Stimulated activated CD8-positive, alpha-beta memory T cell treated with anti-CD3 and anti-CD28 coated beads, Interleukin-7, amount 100 ng/mL, for 4 hours (primary cell): ENCODE data around the gene REG3G.

Experiments
- DNase-seq, 2 donors: peaks; one replicate each; pipeline ENCODE4 v3.0.0-alpha.2; 2020; ENCODE audit warnings: low read depth in 2 of 2

The REG3G gene

GRCh38 chr2:79025421-79025820 is at the start of gene REG3G:
Gene REG3G (plus strand): TSS chr2:79025702. CDS start chr2:79026094, 392 bp downstream.
- no peak for DNase-seq

DNA sequence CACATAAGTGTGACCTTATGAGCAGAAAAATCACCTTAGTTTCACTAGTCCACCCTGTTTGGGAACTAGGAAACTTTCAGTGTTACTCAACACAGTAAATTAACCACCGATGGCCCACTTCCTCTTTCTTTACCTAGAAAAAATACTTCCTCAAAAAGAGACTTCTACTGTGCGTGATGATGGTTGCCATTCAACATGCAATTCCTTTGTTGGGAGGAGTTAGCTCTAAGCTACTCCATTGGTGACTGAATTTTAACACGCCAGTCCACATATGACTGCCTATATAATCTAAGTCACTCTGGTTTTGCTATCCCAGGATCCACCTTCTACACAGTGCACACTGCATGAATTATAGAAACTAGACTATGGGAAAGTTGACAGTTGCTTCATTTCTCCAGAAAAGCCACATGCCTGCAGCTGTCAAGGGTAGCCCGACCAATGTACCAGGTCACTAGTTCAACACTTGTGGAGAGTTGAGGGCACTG is 47.8 kb upstream of the REG3G start:
- DNase-seq = no peak

DNA sequence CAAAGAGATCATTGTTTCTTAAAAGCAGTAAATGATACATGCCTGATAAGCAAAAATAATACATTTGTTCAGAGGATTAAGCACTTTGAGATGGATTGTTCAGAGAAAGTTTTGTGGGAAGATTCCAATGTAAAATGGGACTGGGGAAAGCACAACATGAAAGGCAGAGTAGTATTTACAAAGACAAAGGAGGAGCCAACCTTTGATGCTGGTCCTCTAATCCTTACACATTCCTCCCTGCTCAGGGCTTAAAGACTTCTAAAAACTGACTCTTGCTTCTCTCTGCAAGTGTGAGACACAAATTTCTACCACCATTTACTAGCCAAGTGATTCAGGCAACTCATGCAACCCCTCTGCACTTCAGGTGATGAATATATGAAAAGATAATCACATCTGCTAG is 47.2 kb upstream of the REG3G start:
- no peak for DNase-seq

DNA sequence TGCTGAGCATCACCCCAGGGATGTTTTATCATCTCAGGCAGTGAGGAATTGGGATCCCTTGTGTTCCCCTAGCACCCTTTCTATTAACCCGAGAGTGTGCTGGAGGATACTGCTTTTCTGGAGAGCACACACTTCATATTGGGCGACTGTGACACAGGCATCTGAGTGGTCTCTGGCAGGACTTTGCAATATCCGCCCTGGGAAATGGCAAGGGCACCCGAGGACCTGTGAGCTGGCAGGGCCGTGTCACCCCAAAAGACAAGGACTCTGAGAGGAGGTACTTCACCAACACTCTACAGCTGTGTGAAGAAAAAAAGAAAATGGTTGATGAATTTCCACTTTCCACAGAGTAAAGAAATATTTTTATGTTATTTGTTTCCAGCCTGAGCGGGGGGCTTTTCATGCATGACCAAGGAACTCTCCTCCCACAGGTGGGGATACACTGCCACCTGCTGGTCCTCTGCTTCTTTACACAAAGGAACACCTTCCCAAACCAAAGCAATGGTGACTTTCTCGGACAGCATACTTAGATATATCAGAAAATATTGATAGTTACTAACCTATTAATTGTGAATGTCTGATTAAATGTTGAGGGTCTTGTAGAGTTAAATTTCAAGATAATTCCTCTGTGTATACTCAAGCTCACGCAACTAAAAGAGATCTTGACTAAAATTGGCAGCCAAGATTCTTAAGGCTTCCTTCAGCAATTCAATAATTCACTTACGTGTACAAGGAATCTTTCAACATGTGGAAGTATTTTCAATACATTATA is 45.9 kb upstream of the REG3G start:
- DNase-seq = no peak

GRCh38 chr2:78980152-78980465 is 45.4 kb upstream of the REG3G start:
- DNase-seq = no peak

GRCh38 chr2:78980871-78981270 is 44.6 kb upstream of the REG3G start:
- no peak for DNase-seq

DNA sequence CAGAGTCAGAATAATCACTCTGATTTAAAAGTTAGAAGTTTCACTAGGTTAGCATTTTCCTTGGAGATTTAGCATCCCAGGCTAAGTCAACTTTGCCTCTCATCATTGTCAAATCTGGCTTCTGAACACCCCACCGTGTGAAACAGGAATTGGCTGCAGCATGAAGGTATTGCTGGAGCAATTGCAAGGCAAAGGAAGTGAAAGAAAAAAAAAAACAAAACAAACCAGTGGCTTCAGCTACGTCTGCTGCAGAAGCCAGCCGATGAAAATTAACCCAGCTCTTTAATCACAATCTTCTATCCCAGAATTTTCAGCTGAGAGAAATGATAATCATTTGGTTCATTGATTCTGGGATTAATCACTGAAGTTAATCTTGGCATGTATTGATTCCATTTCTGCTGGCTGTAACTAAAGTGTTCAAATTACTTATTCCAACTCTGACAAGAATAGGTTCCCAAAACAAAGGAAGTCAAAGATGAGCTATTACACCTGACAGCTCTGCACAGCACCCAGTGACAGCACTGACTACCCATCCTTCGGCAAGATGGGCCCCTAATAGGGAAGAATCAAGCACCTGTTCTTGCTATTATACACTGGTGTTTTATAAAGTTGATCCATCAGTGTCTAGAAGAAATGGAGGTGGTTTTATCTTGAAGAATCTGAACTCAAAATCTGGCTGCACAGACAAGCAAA is 42.7 kb upstream of the REG3G start:
- DNase-seq = no peak

GRCh38 chr2:78984386-78984785 is 41.1 kb upstream of the REG3G start:
- no peak for DNase-seq

DNA sequence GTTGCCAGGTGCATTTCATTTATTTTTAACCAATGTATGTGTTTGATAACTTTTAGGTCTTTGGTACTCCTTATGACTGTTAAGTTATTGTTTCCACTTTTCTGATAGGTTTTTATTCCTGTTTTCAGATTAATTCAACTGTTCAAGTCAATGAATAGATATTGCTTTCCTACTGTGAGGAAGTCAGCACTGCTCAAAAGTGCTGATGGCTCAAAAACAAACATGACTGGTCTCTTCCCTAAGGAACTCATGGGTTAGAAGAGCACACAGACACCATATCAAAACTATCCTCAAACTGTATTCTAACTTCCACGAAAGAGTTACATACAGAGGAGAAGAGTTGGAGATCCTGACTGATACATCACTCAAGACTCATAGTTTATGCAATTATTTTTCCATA is 39.9 kb upstream of the REG3G start:
- no peak for DNase-seq

DNA sequence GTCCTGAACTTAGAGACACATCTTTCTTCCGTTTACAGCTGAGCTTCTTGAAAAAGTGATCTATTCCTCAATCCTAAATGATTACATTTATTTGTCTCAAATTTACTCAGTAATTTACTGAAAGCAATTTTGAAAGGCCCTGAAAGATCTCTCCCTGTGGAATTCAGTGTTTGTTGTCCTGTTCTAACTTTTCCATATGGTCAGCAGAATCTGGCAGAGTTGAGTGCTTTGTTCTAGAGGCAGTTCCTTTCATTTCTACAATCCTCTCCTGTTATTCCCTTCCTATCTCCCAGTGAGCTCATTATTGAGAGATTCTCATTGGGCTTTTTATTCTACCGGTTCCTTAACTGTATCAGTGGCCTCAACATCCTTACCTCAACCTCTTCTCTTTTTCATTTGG is 36.5 kb upstream of the REG3G start:
- DNase-seq = no peak

DNA sequence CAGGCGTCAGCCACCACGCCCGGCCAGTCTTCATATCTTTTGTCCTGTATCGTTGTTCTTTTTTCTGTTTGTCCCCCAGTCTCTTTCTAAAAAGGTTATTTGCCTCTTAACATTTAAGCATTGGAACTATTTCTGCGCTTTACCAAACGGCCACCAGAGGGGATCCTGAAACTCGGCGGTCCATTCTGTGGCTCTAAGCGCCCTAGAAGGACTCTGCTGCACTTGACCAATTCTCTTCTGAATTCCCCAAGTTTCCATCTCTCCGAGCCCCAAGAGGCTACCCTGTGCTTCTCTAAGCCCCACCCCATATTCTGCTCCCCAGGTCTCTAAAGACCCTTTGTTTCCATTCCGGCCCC is 33.1 kb upstream of the REG3G start:
- no peak for DNase-seq

GRCh38 chr2:78992807-78993517 is 32.5 kb upstream of the REG3G start:
- no peak for DNase-seq

DNA sequence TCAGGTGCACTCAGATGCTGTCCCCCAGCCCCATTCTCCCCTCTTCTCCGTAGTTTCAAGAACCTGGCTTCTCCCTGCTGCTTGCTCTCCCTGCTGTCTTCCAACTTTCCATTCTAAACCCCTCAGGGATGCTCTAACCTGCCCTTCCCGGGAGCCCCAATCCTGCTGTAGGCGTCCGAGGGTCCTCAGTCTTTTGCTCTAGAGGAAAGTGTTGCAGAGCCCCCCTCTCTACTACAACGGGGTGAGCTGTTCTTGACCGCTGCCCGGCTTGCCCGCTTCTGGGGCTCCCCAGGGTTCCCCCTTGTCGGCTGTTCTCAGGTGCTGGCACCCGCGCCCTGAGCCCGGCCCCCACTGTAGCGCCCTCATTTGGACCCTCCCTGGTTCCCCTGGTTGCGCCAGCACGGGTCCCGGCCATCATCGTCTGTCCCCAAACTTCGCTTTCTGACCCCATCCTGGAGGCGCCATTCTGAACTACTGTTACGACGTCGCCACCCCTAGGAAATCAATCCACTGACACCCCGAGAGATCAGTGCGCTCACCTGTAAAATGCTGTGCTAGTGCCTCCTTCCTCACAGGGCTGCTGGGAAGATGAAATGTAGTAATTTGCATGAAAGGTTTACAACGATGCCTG is 31.9 kb upstream of the REG3G start:
- DNase-seq = no peak

- no peak for DNase-seq
Observed at GRCh38 chr2:78994789-78995188, 30.7 kb upstream of the REG3G start.

DNA sequence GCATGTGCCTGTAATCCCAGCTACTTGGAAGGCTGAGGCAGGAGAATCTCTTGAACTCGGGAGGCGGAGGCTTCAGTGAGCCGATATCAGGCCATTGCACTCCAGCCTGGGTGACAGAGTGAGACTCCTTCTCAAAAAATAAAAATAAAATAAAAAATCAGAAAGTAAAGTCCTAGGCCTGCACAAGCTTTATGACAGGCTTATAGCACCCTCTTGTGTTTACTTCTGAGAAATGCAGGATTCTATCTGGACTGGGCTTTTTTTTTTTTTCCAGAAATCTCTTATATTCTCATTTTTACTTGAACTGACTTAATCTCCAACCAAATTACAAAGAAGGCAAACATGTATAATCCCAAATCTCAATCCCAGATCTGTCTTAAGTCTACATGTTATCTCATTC is 26.1 kb upstream of the REG3G start:
- no peak for DNase-seq

- DNase-seq = no peak
Observed at GRCh38 chr2:79000008-79000576, 25.4 kb upstream of the REG3G start.

DNA sequence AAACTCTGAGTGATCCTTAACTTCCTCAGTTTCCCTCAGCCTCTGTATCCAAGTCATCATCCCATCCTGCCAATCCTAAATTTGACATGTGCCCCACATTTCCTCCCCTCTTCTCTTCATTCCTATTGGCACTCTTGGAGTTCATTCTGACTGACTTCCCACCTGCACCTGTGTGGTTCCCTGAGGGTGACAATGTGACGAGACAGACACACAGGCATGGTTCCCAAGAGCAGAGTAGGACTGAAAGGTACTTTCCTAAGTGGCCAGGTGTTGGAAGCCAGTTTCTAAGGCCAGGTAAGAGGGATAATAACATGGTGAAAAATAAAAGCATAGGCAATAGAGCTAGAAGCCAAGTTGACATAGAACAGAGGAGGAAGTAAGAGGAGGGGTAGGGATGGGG is 24.2 kb upstream of the REG3G start:
- DNase-seq = no peak

DNA sequence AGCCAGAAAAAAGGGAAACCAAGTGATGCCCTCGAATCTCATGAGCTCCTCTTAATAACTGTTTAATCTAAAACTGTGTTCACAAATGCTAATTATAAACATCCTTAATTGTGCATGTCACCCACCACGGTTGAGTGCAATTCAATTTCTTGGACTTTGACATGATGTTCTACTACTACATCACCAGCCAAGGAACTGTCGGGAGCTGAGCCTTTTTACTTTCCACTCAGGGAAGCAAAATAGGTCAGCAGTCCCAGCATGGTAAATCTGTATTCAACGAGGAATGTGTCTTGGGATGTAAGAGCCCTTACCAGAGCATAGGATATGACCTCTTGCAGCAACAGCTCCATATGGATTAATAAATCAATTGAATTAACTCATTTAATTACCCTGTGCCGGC is 20.8 kb upstream of the REG3G start:
- no peak for DNase-seq

DNA sequence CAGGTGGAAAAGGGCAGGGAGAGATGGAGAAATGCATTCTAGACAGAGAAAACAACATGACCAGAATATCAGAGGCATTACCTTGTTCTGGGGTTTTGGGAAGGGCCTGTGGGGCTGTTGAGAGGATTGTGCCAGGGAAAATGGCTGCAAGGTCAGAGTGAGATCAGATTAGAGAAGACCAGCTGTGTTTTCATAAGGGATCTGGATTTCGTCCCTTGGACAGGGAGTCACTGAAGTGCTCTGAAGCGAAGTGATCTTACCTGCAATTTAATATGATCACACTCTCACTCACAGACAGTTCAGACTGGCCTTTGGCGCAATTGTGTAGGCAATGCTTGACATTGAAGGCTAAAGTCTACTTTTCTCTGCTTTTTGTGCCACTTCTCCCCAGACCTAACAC is 20.3 kb upstream of the REG3G start:
- DNase-seq = no peak

DNA sequence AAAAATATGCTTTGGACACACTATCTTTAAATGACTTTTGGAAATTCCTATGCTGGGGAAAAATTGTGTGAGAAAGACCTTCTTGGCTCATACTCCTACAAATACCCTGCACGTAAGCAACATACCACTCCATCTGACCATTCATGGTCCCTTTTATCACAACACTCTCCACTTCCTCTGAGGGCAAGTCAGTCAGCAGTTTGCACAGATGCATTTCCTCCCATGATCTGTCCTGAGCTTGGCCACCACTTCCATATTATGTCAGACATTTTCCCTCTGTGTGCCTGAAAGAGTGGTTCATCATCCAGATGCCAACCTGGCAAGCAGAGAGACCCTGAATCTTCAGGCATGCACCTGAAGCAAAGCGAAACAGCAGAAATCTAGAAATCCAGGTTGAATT is 16.1 kb upstream of the REG3G start:
- DNase-seq = no peak

DNA sequence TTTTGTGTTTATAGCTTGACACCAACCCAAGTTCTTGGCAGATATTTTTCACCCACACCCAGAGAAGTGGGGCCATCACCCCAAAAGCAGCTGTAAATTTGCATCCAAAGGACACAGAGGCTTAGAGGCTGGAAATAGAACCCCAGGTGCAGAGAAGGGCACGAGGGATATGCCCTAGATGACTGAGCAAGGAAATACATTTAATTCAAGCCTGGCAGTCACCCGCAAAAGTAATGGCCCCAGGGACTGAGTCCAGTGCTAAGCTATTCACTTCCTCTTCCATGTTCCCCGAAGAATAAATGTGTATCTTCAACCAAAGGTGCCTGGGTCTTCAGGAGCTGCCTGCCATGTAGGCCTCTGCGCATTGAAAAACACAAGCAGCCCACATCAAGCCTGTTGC is 14.0 kb upstream of the REG3G start:
- no peak for DNase-seq

- no peak for DNase-seq
Observed at GRCh38 chr2:79013629-79014028, 11.9 kb upstream of the REG3G start.
